HEK293 (cell line): ENCODE data around the gene SLC35G2.

Source experiments
- BCL11B ChIP-seq: fragments of 450-650 bp; formaldehyde crosslinking; IDR thresholded peaks from 2 replicates; pipeline ENCODE4 v1.5.1; 2016; ENCODE audit warnings: low read depth, missing biosample characterization, missing genetic modification characterization
- HOXC10 ChIP-seq: sonication (generic); formaldehyde crosslinking; IDR thresholded peaks from 2 replicates; pipeline ENCODE4 v1.8.1; 2023; ENCODE audit warnings: mild to moderate bottlenecking, missing genetic modification reagents
- SP2 ChIP-seq: fragments of 450-650 bp; formaldehyde crosslinking; IDR thresholded peaks from 2 replicates; pipeline ENCODE4 v1.5.1; 2016; ENCODE audit warnings: missing biosample characterization, missing genetic modification characterization
- SP7 ChIP-seq: fragments of 450-650 bp; formaldehyde crosslinking; IDR thresholded peaks from 2 replicates; pipeline ENCODE4 v1.5.1; 2016; ENCODE audit warnings: missing biosample characterization, missing genetic modification characterization
- ZBTB17 ChIP-seq: fragments of 450-650 bp; formaldehyde crosslinking; IDR thresholded peaks from 2 replicates; pipeline ENCODE4 v1.5.1; 2016; ENCODE audit warnings: missing biosample characterization, missing genetic modification characterization
- ZNF140 ChIP-seq: fragments of 450-650 bp; formaldehyde crosslinking; IDR thresholded peaks from 2 replicates; pipeline ENCODE4 v1.5.1; 2016; ENCODE audit warnings: missing biosample characterization, missing genetic modification characterization
- ZNF302 ChIP-seq: fragments of 450-650 bp; formaldehyde crosslinking; IDR thresholded peaks from 2 replicates; pipeline ENCODE4 v1.5.1; 2016; ENCODE audit warnings: missing biosample characterization, missing genetic modification characterization, low read depth
- ZNF843 ChIP-seq: fragments of 450-650 bp; formaldehyde crosslinking; IDR thresholded peaks from 2 replicates; pipeline ENCODE4 v1.5.1; 2016; ENCODE audit warnings: missing biosample characterization, missing genetic modification characterization
- TF ChIP-seq, protein P1 (sequence below): fragments of 450-650 bp; formaldehyde crosslinking; IDR thresholded peaks from 2 replicates; pipeline ENCODE4 v1.5.1; 2016; ENCODE audit warnings: missing biosample characterization, missing genetic modification characterization
- TF ChIP-seq, protein P2 (sequence below): sonication (generic); formaldehyde crosslinking; IDR thresholded peaks from 2 replicates; pipeline ENCODE4 v1.8.1; 2022; ENCODE audit warnings: mild to moderate bottlenecking, moderate library complexity, missing genetic modification reagents
- TF ChIP-seq, protein P3 (sequence below): fragments of 450-650 bp; formaldehyde crosslinking; IDR thresholded peaks from 2 replicates; pipeline ENCODE4 v1.5.1; 2016; ENCODE audit warnings: missing biosample characterization, missing genetic modification characterization, low read depth
- TF ChIP-seq, protein P4 (sequence below): fragments of 450-650 bp; formaldehyde crosslinking; IDR thresholded peaks from 2 replicates; pipeline ENCODE4 v1.5.1; 2017; ENCODE audit warnings: missing biosample characterization, missing genetic modification characterization

DNA sequence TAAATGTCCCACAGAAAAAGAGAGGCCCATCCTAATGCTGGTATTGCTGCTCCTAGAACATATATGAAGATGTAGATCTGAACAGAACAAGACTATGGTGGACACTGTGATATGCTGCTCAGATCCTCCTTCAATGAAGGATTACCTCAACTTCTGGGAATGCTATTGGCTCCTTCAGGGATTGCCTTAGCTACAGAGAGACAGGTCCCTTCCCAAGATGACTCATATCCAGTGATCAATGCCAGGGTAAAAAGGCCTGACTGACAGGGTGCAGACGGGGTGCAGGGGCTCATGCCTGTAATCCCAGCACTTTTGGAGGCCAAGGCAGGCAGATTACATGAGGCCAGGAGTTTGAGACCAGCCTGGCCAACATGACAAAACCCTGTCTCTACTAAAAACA lies 46.2 kb upstream of the SLC35G2 start:
- TF ChIP-seq, protein P1, sequence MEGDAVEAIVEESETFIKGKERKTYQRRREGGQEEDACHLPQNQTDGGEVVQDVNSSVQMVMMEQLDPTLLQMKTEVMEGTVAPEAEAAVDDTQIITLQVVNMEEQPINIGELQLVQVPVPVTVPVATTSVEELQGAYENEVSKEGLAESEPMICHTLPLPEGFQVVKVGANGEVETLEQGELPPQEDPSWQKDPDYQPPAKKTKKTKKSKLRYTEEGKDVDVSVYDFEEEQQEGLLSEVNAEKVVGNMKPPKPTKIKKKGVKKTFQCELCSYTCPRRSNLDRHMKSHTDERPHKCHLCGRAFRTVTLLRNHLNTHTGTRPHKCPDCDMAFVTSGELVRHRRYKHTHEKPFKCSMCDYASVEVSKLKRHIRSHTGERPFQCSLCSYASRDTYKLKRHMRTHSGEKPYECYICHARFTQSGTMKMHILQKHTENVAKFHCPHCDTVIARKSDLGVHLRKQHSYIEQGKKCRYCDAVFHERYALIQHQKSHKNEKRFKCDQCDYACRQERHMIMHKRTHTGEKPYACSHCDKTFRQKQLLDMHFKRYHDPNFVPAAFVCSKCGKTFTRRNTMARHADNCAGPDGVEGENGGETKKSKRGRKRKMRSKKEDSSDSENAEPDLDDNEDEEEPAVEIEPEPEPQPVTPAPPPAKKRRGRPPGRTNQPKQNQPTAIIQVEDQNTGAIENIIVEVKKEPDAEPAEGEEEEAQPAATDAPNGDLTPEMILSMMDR (tag by site-specific recombination), result no peak
- TF ChIP-seq SP7 (tag by site-specific recombination) (no peak), BCL11B (tag by site-specific recombination) (no peak), ZNF302 (tag by site-specific recombination) (no peak), ZNF140 (tag by site-specific recombination) (no peak), ZBTB17 (no peak), SP2 (tag by site-specific recombination) (no peak), ZNF843 (no peak), HOXC10 (no peak)
- TF ChIP-seq, protein P2, sequence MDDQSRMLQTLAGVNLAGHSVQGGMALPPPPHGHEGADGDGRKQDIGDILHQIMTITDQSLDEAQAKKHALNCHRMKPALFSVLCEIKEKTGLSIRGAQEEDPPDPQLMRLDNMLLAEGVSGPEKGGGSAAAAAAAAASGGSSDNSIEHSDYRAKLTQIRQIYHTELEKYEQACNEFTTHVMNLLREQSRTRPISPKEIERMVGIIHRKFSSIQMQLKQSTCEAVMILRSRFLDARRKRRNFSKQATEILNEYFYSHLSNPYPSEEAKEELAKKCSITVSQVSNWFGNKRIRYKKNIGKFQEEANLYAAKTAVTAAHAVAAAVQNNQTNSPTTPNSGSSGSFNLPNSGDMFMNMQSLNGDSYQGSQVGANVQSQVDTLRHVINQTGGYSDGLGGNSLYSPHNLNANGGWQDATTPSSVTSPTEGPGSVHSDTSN (CRISPR knock-in tag), result no peak
- TF ChIP-seq, protein P3, sequence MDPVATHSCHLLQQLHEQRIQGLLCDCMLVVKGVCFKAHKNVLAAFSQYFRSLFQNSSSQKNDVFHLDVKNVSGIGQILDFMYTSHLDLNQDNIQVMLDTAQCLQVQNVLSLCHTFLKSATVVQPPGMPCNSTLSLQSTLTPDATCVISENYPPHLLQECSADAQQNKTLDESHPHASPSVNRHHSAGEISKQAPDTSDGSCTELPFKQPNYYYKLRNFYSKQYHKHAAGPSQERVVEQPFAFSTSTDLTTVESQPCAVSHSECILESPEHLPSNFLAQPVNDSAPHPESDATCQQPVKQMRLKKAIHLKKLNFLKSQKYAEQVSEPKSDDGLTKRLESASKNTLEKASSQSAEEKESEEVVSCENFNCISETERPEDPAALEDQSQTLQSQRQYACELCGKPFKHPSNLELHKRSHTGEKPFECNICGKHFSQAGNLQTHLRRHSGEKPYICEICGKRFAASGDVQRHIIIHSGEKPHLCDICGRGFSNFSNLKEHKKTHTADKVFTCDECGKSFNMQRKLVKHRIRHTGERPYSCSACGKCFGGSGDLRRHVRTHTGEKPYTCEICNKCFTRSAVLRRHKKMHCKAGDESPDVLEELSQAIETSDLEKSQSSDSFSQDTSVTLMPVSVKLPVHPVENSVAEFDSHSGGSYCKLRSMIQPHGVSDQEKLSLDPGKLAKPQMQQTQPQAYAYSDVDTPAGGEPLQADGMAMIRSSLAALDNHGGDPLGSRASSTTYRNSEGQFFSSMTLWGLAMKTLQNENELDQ, result no peak
- TF ChIP-seq, protein P4, sequence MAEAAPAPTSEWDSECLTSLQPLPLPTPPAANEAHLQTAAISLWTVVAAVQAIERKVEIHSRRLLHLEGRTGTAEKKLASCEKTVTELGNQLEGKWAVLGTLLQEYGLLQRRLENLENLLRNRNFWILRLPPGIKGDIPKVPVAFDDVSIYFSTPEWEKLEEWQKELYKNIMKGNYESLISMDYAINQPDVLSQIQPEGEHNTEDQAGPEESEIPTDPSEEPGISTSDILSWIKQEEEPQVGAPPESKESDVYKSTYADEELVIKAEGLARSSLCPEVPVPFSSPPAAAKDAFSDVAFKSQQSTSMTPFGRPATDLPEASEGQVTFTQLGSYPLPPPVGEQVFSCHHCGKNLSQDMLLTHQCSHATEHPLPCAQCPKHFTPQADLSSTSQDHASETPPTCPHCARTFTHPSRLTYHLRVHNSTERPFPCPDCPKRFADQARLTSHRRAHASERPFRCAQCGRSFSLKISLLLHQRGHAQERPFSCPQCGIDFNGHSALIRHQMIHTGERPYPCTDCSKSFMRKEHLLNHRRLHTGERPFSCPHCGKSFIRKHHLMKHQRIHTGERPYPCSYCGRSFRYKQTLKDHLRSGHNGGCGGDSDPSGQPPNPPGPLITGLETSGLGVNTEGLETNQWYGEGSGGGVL (tag by site-specific recombination), result no peak
